ENCODE measurements around the gene PLXDC1.
"Not testable (repeated sequence)": the region's sequence is repeated elsewhere in the genome, so short reads cannot be mapped to it uniquely, and the experiment has no call there.

Gene PLXDC1

DNA sequence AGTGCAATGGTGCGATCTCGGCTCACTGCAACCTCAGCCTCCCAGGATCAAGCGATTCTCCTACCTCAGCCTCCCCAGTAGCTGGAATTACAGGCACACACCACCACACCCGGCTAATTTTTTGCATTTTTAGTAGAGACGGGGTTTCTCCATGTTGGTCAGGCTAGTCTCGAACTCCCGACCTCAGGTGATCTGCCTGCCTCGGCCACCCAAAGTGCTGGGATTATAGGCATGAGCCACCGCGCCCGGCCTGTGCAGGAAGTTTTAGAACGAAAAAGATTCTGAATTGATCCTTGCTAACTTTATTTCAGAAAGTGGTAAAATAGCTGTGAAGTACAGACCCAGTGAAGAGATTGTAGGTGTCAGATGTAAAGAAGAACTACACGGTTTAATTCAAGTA lies 125.1 kb downstream of the PLXDC1 start:
- not testable (repeated sequence) for H3K27ac ChIP-seq; DNase-seq (ENCODE audit: low read depth, low spot score)

DNA sequence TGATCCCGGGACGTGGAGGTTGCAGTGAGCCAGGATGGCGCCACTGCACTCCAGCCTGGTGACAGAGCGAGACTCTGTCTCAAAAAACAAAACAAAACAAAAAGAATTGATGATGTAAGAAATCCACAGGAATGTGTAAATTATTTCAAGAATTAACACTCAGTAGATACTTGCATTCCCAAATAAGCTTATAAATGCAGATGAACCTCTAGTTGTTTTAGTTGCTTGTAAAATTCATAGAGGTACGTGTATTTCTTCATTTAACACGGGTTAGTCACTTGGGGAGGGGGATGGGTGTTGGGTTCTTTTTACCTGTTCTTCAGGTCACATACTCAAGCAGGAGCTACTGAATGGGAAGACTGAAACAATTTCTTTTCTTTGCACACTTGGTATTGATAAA lies 128.5 kb downstream of the PLXDC1 start:
- no peak for DNase-seq (ENCODE audit: low read depth, low spot score)
- no peak overlapping the region for H3K27ac ChIP-seq

DNA sequence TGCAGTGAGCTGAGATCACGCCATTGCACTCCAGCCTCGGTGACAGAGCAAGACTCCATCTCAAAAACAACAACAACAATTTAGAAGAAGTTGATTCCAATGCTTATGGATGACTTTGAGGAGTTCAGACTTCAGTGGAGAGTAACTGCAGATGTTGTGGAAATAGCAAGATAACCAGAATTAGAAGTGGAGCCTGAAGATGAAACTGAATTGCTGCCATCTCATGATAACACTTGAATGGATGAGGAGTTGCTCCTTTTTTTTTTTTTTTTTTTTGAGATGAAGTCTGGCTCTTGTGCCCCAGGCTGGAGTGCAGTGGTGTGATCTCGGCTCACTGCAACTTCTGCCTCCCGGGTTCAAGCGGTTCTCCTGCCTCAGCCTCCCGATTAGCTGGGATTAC lies 131.4 kb downstream of the PLXDC1 start:
- not testable (repeated sequence) for H3K27ac ChIP-seq; DNase-seq (ENCODE audit: low read depth, low spot score)

DNA sequence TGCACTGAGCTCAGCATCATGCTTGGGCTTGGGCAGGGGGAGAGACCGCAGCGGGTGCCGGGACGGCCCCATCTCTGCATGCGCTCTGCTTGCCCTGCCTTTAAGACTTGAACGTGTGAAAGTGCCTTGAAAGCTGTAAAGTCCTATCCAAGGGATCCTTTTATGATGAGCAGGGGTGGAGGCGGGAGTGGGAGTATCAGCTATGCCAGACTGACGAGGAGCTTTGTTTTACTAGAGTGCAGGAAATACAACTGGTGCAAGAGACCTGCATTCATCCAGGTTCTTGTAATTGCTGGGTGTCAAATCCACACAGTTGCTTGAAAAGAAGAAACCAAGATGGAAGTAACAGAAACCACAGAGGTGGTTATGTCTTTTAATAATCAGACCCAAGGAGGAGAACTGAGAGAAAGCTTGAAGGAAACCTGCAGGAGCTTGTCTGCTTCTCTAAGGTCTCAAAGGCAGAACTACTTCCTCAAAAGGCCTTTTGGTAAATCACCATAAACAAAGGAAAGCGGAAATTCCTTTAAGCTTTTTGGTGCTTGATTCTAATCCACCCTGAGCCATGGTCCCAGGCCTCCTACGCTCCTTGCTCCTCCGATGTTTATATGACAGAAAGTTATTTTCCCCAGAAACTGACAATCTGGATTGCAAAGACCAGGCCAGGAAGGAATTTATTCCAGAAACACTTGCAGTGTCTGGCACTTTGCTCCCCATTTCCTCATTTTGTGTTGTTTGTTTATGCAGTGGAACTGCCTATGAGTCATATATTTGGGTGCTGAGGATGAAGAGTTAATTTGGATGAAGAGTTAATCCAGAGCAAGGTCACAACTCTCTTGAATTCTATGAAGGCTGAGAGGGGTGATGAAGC lies 132.9 kb downstream of the PLXDC1 start:
- no peak overlapping the region for H3K27ac ChIP-seq
- DNase-seq (ENCODE audit: low read depth, low spot score), result no peak

DNA sequence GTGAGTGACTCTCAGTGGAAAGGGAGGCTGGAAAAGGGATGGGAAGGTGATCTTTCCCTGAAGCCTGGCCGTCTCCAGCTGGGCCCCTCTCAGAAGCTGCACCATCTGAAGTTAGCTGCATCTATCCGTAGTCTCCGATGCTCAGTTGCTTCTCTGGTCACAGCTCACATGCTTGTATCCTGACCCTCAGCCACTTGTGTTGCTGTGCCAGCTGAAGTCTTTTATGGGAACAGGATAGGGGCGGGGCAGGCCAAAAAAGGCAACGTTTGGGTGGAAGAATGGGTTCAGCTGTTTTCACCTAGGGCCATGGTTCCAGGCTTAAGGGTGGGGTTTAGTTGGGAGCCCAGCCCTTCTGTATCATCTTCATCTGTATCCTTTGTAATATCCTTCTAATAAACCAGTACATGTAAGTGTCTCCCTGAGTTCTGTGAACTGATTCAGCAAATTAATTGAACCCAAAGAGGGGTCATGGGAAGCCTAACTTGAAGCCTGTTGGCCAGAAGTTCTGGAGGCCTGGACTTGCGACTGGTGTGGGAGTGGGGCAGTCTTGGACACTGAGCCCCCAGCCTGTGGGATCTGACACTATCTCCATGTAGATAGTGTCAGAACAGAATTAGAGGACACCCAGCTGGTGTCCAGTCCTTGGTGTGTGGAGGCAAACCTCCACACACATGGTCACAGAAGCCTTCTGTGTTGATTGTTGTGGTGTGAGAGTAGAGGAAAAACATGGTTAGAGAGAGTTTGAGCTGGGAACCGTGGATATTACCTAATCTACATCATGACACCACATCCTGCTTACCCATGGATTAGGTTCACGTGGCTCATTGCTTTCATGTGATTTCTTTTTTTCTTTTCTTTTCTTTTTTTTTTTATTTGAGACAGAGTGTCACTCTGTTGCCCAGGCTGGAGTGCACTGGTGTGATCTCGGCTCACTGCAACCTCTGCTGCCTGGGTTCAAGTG lies 135.0 kb downstream of the PLXDC1 start:
- DNase-seq (ENCODE audit: low read depth, low spot score), result no peak
- no peak overlapping the region for H3K27ac ChIP-seq

DNA sequence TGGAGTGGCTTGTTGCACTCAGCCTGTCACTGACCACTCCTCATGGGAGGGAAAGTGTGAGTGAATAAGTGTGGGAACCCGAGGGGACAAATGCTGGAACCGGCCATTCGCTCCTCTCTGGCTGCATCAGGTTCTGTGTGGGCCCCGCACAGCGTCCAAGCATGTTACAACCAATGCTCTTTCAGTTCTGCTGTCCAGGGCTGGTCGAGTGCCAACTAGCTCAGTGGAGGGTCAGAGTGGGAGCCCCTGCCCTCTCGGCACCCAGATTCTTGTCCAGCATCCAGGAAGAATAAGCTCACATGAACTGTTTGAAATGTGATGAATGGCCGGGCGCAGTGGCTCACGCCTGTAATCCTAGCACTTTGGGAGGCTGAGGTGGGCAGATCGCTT lies 135.9 kb downstream of the PLXDC1 start:
- no peak for DNase-seq (ENCODE audit: low read depth, low spot score)
- H3K27ac ChIP-seq, result no peak overlapping the region

DNA sequence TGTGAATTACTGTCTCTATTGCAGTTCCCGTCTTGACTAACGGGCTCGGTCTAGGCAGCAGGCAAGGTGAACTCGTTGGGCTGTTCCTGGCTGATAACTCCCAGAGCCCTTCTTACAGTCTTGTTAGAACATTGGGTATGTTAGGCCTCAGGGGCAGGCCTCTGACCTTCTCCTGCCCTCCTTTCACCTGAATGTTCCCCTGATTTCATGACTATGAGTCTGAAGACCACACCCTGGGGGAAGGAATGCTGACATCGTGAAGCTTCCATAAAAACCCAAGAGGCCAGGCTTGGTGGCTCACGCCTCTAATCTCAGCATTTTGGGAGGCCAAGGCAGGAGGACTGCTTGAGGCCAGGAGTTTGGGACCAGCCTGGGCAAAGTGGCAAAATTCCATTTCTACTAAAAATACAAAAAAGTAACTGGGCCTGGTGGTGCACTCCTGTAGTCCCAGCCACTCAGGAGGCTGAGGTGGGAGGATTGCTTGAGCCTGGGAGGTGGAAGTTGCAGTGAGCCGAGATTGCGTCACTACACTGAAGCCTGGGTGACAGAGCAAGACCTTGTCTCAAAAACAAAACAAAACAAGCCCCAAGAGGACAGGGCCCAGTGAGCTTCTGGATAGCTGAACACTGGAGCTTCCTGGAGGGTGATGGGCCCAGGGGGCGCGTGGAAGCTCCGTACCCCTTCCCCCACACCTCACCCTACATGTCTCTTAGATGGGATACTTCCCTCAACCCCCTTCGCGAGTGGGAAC lies 136.5 kb downstream of the PLXDC1 start:
- H3K27ac ChIP-seq, result no peak overlapping the region
- DNase-seq (ENCODE audit: low read depth, low spot score), result no peak

DNA sequence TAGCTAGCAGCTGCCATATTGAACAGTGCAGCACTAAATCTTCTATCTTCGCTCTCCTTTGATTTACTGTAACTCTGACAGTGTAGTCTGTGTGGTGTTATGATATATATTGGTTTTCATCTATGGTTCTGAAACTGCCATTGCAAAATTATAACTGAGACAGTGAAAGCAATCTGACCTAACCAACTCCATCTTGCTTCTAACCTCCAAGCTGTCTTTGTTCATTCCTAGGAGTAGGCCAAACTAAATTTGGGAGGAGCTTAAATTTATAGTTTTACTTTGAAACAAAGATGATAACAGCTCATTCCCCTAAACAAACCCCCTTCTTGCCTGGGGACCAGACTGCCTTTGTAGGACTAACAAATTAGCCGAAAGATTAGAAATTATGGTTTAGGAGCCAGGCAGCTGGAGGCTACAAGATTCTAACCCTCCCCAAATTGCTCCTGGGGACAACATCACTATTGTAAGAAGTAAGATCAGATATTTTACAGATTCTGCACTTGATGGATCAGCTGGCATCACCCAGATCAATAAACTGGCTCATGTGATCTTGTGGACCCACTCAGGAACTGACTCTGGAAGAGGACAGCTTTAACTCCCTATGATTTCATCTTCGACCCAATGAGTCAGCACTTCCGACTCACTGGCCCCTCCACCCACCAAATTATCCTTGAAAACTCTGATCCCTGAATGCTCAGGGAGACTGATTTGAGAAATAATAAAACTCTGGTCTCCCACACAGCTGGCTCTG lies 137.2 kb downstream of the PLXDC1 start:
- DNase-seq (ENCODE audit: low read depth, low spot score), result no peak
- H3K27ac ChIP-seq, result no peak overlapping the region
